Tibial nerve (tissue), 4 donors: Measurements from ENCODE around the gene CDKN1A.

ENCODE experiments used
- EP300 ChIP-seq, 2 donors: sonication (generic); formaldehyde crosslinking; IDR thresholded peaks; one replicate each; pipeline ENCODE4 v1.6.1; 2017; ENCODE audit warnings: antibody characterized with exemption in 2 of 2, mild to moderate bottlenecking in 1 of 2
- POLR2A ChIP-seq, 2 donors: fragments of 450-650 bp; IDR thresholded peaks; one replicate each; pipeline ENCODE4 v1.6.1; 2017; ENCODE audit warnings: antibody characterized with exemption in 2 of 2, mild to moderate bottlenecking in 2 of 2, moderate library complexity in 2 of 2
- TF ChIP-seq, protein P1 (sequence below), 5 experiments: fragments of 200-600 bp in 3 of 5; fragments of 450-650 bp in 2 of 5; sonication (generic) in 3 of 5; IDR thresholded peaks; one replicate each; pipeline ENCODE4 v1.5.1; 2016 to 2019; ENCODE audit warnings: antibody characterized with exemption in 5 of 5, mild to moderate bottlenecking in 3 of 5, moderate library complexity in 2 of 5

DNA sequence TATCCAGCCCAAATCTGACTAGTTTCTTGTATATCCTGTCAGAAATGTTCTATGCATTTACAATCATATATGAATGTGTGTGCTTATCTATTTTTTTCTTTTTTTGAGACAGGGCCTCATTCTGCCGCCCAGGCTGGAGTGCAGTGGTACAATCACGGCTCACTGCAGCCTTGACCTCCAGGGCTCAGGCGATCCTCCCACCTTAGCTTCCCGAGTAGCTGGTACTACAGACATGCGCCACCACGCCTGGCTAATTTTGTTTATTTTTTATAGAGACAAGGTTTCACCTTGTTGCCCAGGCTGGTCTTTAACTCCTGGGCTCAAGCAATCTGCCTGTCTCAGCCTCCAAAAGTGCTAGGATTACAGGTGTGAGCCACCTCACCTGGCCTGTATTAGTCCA is 16.1 kb downstream of the CDKN1A start:
- TF ChIP-seq, protein P1, sequence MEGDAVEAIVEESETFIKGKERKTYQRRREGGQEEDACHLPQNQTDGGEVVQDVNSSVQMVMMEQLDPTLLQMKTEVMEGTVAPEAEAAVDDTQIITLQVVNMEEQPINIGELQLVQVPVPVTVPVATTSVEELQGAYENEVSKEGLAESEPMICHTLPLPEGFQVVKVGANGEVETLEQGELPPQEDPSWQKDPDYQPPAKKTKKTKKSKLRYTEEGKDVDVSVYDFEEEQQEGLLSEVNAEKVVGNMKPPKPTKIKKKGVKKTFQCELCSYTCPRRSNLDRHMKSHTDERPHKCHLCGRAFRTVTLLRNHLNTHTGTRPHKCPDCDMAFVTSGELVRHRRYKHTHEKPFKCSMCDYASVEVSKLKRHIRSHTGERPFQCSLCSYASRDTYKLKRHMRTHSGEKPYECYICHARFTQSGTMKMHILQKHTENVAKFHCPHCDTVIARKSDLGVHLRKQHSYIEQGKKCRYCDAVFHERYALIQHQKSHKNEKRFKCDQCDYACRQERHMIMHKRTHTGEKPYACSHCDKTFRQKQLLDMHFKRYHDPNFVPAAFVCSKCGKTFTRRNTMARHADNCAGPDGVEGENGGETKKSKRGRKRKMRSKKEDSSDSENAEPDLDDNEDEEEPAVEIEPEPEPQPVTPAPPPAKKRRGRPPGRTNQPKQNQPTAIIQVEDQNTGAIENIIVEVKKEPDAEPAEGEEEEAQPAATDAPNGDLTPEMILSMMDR (IDR thresholded peaks at IDR 0.05), result no peak
- TF ChIP-seq POLR2A (IDR thresholded peaks at IDR 0.05) (no peak), EP300 (IDR thresholded peaks at IDR 0.05) (no peak)
